ENCODE measurements around the gene GEMIN7.

Gene GEMIN7

GRCh38 chr19:45063851-45064801 is 14.9 kb upstream of the GEMIN7 start:
- DNase-seq = no peak

- no peak for DNase-seq
These were observed 12.0 kb upstream of the GEMIN7 start for GRCh38 chr19:45066921-45067661.

GRCh38 chr19:45068041-45068440 is 11.0 kb upstream of the GEMIN7 start:
- DNase-seq = no peak

- DNase-seq = no peak
These were observed 10.0 kb upstream of the GEMIN7 start for GRCh38 chr19:45069056-45069455.

GRCh38 chr19:45070214-45070613 is 8.8 kb upstream of the GEMIN7 start:
- DNase-seq = no peak

GRCh38 chr19:45070861-45071544 is 8.1 kb upstream of the GEMIN7 start:
- no peak for DNase-seq

- DNase-seq = no peak
These were observed 7.5 kb upstream of the GEMIN7 start for GRCh38 chr19:45071545-45071938.

GRCh38 chr19:45071969-45072790 is 6.9 kb upstream of the GEMIN7 start:
- DNase-seq = no peak

- DNase-seq = peak; percentile 19
These were observed 4.2 kb upstream of the GEMIN7 start for GRCh38 chr19:45074744-45075300.

GRCh38 chr19:45075301-45076028 is 3.6 kb upstream of the GEMIN7 start:
- DNase-seq = peak; percentile 24

- peak; percentile 55 for DNase-seq
These were observed 2.8 kb upstream of the GEMIN7 start, which contains the start of gene ZNF296 for GRCh38 chr19:45076029-45076850. Gene ZNF296, minus strand, starts transcription at chr19:45076478. Its CDS starts 105 bp downstream, at chr19:45076373.

GRCh38 chr19:45076851-45077730 is 2.0 kb upstream of the GEMIN7 start:
- DNase-seq = no peak

- no peak for DNase-seq
These were observed 534 bp upstream of the GEMIN7 start for GRCh38 chr19:45078390-45079062.

GRCh38 chr19:45079911-45080370 is 881 bp downstream of the GEMIN7 start:
- no peak for DNase-seq

- no peak for DNase-seq
These were observed 3.1 kb downstream of the GEMIN7 start for GRCh38 chr19:45082170-45082569.

- DNase-seq = no peak
These were observed 7.4 kb downstream of the GEMIN7 start for GRCh38 chr19:45086480-45086879.

- no peak for DNase-seq
These were observed 8.5 kb downstream of the GEMIN7 start for GRCh38 chr19:45087531-45087930.

- no peak for DNase-seq
These were observed 11.0 kb downstream of the GEMIN7 start for GRCh38 chr19:45090034-45090433.

GRCh38 chr19:45090606-45091005 is 11.5 kb downstream of the GEMIN7 start:
- DNase-seq = no peak
